SK-N-SH (cell line): Measurements from ENCODE around the gene CDH4. TPM values are rescaled to one million over a fixed set of nuclear protein-coding genes. Genes with fewer than 3 reads are reported as not detected.

Experiments
- CTCF ChIA-PET: fragments of 300-600, 350-600 bp; formaldehyde crosslinking; extraction: SDS; loops from one replicate; lab custom pipeline; 2021; lab: Yijun Ruan, JAX
- POLR2A ChIA-PET: fragments of 350-600 bp; sonication (Branson Sonifier 250); formaldehyde crosslinking; extraction: SDS; loops from one replicate; lab custom pipeline; 2020; ENCODE audit warnings: antibody characterized with exemption, inconsistent platforms; lab: Yijun Ruan, JAX
- DNase-seq: peaks from one replicate; pipeline ENCODE4 v3.0.0; 2012
- H2AFZ ChIP-seq: fragments of 200-600 bp; sonication (generic); 2 replicates; pipeline ENCODE4 v1.8.1; 2016; ENCODE audit warnings: antibody characterized with exemption, mild to moderate bottlenecking, low read depth
- H3F3A ChIP-seq: fragments of 200-600 bp; sonication (generic); replicated peaks from 2 replicates; pipeline ENCODE3; 2016; ENCODE audit warnings: antibody characterized with exemption, mild to moderate bottlenecking; ENCODE audit not compliant: insufficient read depth
- H3K27ac ChIP-seq, 2 experiments: fragments of 200-500 bp in 1 of 2; fragments of 200-600 bp in 1 of 2; sonication (Bioruptor generic) in 1 of 2; sonication (generic), shearing (Covaris generic) in 1 of 2; 2 replicates each; pipeline versions ENCODE4 v1.5.1 to v1.6.1; 2014 to 2016; ENCODE audit warnings: low read depth in 2 of 2, inconsistent platforms in 1 of 2, low read length in 1 of 2, mild to moderate bottlenecking in 1 of 2, mixed read lengths in 1 of 2
- H3K27me3 ChIP-seq: fragments of 200-600 bp; sonication (generic), shearing (Covaris generic); 2 replicates; pipeline ENCODE4 v1.6.1; 2016; ENCODE audit warnings: mixed run types; ENCODE audit not compliant: insufficient read depth
- H3K36me3 ChIP-seq, 2 experiments: fragments of 200-500 bp in 1 of 2; fragments of 200-600 bp in 1 of 2; sonication (Bioruptor generic) in 1 of 2; sonication (generic) in 1 of 2; replicated peaks in 1 of 2; 2 replicates each; pipeline versions ENCODE3 to v1.5.1; 2014 to 2016; ENCODE audit warnings: low read length in 1 of 2, mild to moderate bottlenecking in 1 of 2; ENCODE audit not compliant: insufficient read depth in 2 of 2, control insufficient read depth in 1 of 2
- H3K4me1 ChIP-seq, 2 experiments: fragments of 200-500 bp in 1 of 2; fragments of 200-600 bp in 1 of 2; sonication (Bioruptor generic) in 1 of 2; sonication (generic), shearing (Covaris generic) in 1 of 2; 2 replicates each; pipeline versions ENCODE4 v1.5.1 to v1.6.1; 2014 to 2016; ENCODE audit warnings: low read depth in 1 of 2, low read length in 1 of 2, mixed run types in 1 of 2; ENCODE audit not compliant: insufficient read depth in 2 of 2, control insufficient read depth in 1 of 2
- H3K4me2 ChIP-seq: fragments of 200-600 bp; sonication (generic), shearing (Covaris generic); 2 replicates; pipeline ENCODE4 v1.6.1; 2017; ENCODE audit warnings: mixed run types
- H3K4me3 ChIP-seq, 2 experiments: fragments of 200-500 bp in 1 of 2; fragments of 200-600 bp in 1 of 2; sonication (Bioruptor generic) in 1 of 2; sonication (generic), shearing (Covaris generic) in 1 of 2; 2 replicates each; pipeline versions ENCODE4 v1.5.1 to v1.8.1; 2014 to 2016; ENCODE audit warnings: low read depth in 2 of 2, inconsistent platforms in 1 of 2, low read length in 1 of 2, mild to moderate bottlenecking in 1 of 2, mixed read lengths in 1 of 2, moderate library complexity in 1 of 2
- H3K79me2 ChIP-seq: fragments of 200-600 bp; sonication (generic); 2 replicates; pipeline ENCODE4 v1.8.1; 2017; ENCODE audit warnings: mild to moderate bottlenecking; ENCODE audit not compliant: insufficient read depth
- H3K9ac ChIP-seq: fragments of 200-600 bp; sonication (generic); 2 replicates; pipeline ENCODE4 v1.6.1; 2017; ENCODE audit warnings: mixed run types
- H3K9me2 ChIP-seq: fragments of 200-600 bp; sonication (generic); 2 replicates; pipeline ENCODE4 v1.6.1; 2017; ENCODE audit warnings: mixed run types
- H3K9me3 ChIP-seq: fragments of 200-600 bp; sonication (generic); 2 replicates; pipeline ENCODE4 v1.6.1; 2017; ENCODE audit warnings: mixed run types, mild to moderate bottlenecking, moderate library complexity
- H4K20me1 ChIP-seq: fragments of 200-600 bp; sonication (generic); 2 replicates; pipeline ENCODE4 v1.6.1; 2017; ENCODE audit warnings: mild to moderate bottlenecking, mixed run types; ENCODE audit not compliant: insufficient read depth
- ELF1 ChIP-seq: IDR thresholded peaks from 2 replicates; pipeline ENCODE4 v1.4.0; 2012
- EP300 ChIP-seq, 2 experiments: IDR thresholded peaks; 2 replicates each; pipeline versions ENCODE4 v1.4.0 to v1.6.1; 2012; ENCODE audit warnings: borderline replicate concordance in 1 of 2, low read depth in 1 of 2, low read length in 1 of 2
- FOSL2 ChIP-seq: IDR thresholded peaks from 2 replicates; pipeline ENCODE4 v1.4.0; 2012; ENCODE audit warnings: low read depth, mild to moderate bottlenecking, moderate library complexity, borderline replicate concordance
- JUND ChIP-seq: IDR thresholded peaks from 2 replicates; pipeline ENCODE4 v1.4.0; 2012
- NRF1 ChIP-seq: IDR thresholded peaks from 2 replicates; pipeline ENCODE4 v1.6.1; 2012; ENCODE audit warnings: low read depth, mild to moderate bottlenecking, low read length
- POLR2AphosphoS5 ChIP-seq: IDR thresholded peaks from 2 replicates; pipeline ENCODE4 v1.6.1; 2012; ENCODE audit warnings: low read depth, low read length
- RCOR1 ChIP-seq: fragments of 150-350 bp; IDR thresholded peaks from 2 replicates; pipeline ENCODE4 v1.6.1; 2017; ENCODE audit warnings: antibody characterized with exemption, low read length
- RFX5 ChIP-seq: IDR thresholded peaks from 2 replicates; pipeline ENCODE4 v1.6.1; 2012; ENCODE audit warnings: mild to moderate bottlenecking, improper control_type of control experiment, low read length
- RXRA ChIP-seq: IDR thresholded peaks from 2 replicates; pipeline ENCODE4 v1.4.0; 2012; ENCODE audit warnings: low read depth, mild to moderate bottlenecking, borderline replicate concordance
- TAF1 ChIP-seq: IDR thresholded peaks from 2 replicates; pipeline ENCODE4 v1.6.1; 2012; ENCODE audit warnings: low read depth, mild to moderate bottlenecking, low read length, moderate library complexity, borderline replicate concordance
- TEAD4 ChIP-seq: IDR thresholded peaks from 2 replicates; pipeline ENCODE4 v1.4.0; 2012; ENCODE audit warnings: mild to moderate bottlenecking, borderline replicate concordance; ENCODE audit not compliant: insufficient read depth
- YY1 ChIP-seq: IDR thresholded peaks from 2 replicates; pipeline ENCODE4 v1.4.0; 2012; ENCODE audit warnings: low read depth, mild to moderate bottlenecking
- WGBS: methylation state at CpG from one replicate; pipeline ENCODE4 v1.1.6; 2017; ENCODE audit warnings: low lambda C conversion rate; 5-methylcytosine and 5-hydroxymethylcytosine counted together
- polyA plus RNA-seq, 3 experiments: library from polyadenylated mRNA; depleted of rRNA; stranded (reverse); fragments of >200 nt; gene quantifications; 2 replicates each; pipeline ENCODE4 v1.2.3, GENCODE V29; 2012
- TF ChIP-seq, protein P1 (sequence below): IDR thresholded peaks from 2 replicates; pipeline ENCODE4 v1.4.0; 2012; ENCODE audit warnings: low read depth, borderline replicate concordance
- TF ChIP-seq, protein P2 (sequence below): IDR thresholded peaks from 2 replicates; pipeline ENCODE4; 2012

CDH4 gene
- polyA plus RNA-seq, 1 of the 3 experiments (the other 2 are of a cell fraction) = not detected

DNA sequence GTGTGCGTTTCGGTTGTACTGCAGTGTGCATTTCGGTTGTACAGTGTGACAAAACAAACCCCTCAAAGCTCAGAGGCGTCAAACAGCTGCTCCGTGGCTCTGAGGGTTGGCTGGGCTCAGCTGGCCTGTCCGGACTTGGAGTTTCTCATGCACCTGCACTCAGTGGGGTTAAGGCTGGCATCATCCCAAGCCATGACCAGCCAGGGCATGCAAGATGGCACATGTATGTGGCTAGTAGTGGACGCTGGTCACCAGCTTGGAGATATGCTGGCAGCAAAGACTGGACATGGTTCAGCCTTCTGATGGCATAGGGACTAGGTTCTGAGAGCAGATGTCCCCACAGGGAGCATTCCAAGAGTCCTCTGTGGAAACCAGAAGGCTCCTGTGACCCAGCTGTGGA lies 187.2 kb downstream of the CDH4 start:
- no peak overlapping the region for H3K4me3 ChIP-seq
- WGBS = 42% methylated on average over 7 of the region's 7 CpGs
- CTCF ChIA-PET = no interaction called here
- no peak overlapping the region for H3K4me2 ChIP-seq
- no peaks in the 10 kb centered on the region for H3K9me2 ChIP-seq
- H2AFZ ChIP-seq = no peak overlapping the region
- no peak for DNase-seq
- POLR2A ChIA-PET = no interaction called here
- H3K27me3 ChIP-seq = no peaks in the 10 kb centered on the region
- no peaks in the 10 kb centered on the region for H4K20me1 ChIP-seq
- H3K36me3 ChIP-seq = no peaks in the 10 kb centered on the region
- no peaks in the 10 kb centered on the region for H3F3A ChIP-seq
- no peaks in the 10 kb centered on the region for H3K79me2 ChIP-seq
- TF ChIP-seq RCOR1 (no peak), POLR2AphosphoS5 (no peak), YY1 (no peak), RXRA (no peak), ELF1 (no peak), RFX5 (no peak), NRF1 (no peak), TEAD4 (no peak), TAF1 (no peak)
- TF ChIP-seq, protein P1, sequence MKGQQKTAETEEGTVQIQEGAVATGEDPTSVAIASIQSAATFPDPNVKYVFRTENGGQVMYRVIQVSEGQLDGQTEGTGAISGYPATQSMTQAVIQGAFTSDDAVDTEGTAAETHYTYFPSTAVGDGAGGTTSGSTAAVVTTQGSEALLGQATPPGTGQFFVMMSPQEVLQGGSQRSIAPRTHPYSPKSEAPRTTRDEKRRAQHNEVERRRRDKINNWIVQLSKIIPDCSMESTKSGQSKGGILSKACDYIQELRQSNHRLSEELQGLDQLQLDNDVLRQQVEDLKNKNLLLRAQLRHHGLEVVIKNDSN = no peak
- TF ChIP-seq, protein P2, sequence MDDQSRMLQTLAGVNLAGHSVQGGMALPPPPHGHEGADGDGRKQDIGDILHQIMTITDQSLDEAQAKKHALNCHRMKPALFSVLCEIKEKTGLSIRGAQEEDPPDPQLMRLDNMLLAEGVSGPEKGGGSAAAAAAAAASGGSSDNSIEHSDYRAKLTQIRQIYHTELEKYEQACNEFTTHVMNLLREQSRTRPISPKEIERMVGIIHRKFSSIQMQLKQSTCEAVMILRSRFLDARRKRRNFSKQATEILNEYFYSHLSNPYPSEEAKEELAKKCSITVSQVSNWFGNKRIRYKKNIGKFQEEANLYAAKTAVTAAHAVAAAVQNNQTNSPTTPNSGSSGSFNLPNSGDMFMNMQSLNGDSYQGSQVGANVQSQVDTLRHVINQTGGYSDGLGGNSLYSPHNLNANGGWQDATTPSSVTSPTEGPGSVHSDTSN = no peak
- TF ChIP-seq, all 33 proteins: peak for 0
- Histone ChIP-seq H3K9ac (no peak overlapping the region), H3K9me3 (no peaks in the 10 kb centered on the region), H3K27ac (no peak overlapping the region), H3K4me1 (peaks cover 0 to 7% of the 10 kb centered on the region in 2 experiments; a peak in 1 of 4 replicates)

DNA sequence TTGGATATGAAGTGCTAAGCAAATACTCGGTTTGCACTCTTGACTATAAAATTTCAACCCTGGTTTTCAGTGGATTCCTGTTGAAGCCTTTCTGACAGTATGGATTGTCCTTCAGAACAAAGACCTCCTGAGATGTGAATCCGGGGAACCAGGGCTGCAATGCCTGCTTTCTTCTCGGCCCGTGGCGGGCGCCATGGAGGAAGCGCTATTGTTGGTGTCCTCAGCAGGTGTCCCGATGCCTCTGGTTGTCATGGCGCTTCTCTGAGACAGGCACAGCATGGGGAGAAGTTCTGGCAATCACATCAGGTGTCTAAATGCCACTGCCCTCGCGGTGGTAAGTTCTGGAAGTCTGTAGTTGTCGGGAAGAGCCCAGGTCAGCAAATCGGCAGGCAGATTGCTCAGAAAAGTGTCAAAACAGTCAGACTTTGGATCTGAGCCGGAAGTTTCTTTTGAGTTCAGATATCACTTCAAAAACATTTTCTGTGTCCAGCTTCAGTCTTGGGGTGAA lies 188.5 kb downstream of the CDH4 start:
- no peak for TF ChIP-seq FOSL2
- TF ChIP-seq EP300 (IDR thresholded peaks at IDR 0.05; ENCODE audit: borderline replicate concordance in 1 of 2, low read depth in 1 of 2, low read length in 1 of 2) = no peak
- no peak for TF ChIP-seq JUND
- TF ChIP-seq RCOR1 = no peak
- H3K79me2 ChIP-seq = no peaks in the 10 kb centered on the region
- no peak for DNase-seq
- no peaks in the 10 kb centered on the region for H3K27me3 ChIP-seq
- H2AFZ ChIP-seq = no peak overlapping the region
- no peaks in the 10 kb centered on the region for H3K9me2 ChIP-seq
- POLR2A ChIA-PET = no interaction called here
- no peak overlapping the region for H3K27ac ChIP-seq
- H3K4me1 ChIP-seq = peaks cover 0 to 7% of the 10 kb centered on the region in 2 experiments; a peak in 1 of 4 replicates
- CTCF ChIA-PET = no interaction called here
- no peaks in the 10 kb centered on the region for H4K20me1 ChIP-seq
- no peak overlapping the region for H3K4me3 ChIP-seq
- no peaks in the 10 kb centered on the region for H3K36me3 ChIP-seq
- no peaks in the 10 kb centered on the region for H3F3A ChIP-seq
- no peak overlapping the region for H3K9ac ChIP-seq
- 41% methylated on average over 11 of the region's 14 CpGs for WGBS
- no peaks in the 10 kb centered on the region for H3K9me3 ChIP-seq
- no peak overlapping the region for H3K4me2 ChIP-seq
